Right cardiac atrium (tissue), 5 donors: ENCODE measurements around the gene BRWD1. TPM values are rescaled to one million over a fixed set of nuclear protein-coding genes. Genes with fewer than 3 reads are reported as not detected.
"Not testable (repeated sequence)": the region's sequence is repeated elsewhere in the genome, so short reads cannot be mapped to it uniquely, and the experiment has no call there.

Experiments used
- ATAC-seq, 2 donors: fragments of 200-7000 bp; cut with Tn5 transposase; one replicate each; pipeline versions ENCODE4 v1.8.0 to v1.9.1; 2020; ENCODE audit warnings: moderate library complexity in 2 of 2, mild to moderate bottlenecking in 1 of 2
- DNase-seq, 3 donors: peaks; one replicate each; pipeline ENCODE4 v3.0.0-alpha.2; 2020
- H3K27ac ChIP-seq: one replicate; pipeline ENCODE4 v1.5.1; 2013; ENCODE audit warnings: mild to moderate bottlenecking, low read length, control low read depth, moderate library complexity
- H3K27me3 ChIP-seq: one replicate; pipeline ENCODE4 v1.6.1; 2013; ENCODE audit not compliant: control insufficient read depth, insufficient read depth
- H3K4me1 ChIP-seq: one replicate; pipeline ENCODE4 v1.6.1; 2013; ENCODE audit warnings: low read length; ENCODE audit not compliant: control insufficient read depth, insufficient read depth
- H3K4me3 ChIP-seq: one replicate; pipeline ENCODE4 v1.5.1; 2013; ENCODE audit warnings: low read length, control low read depth
- H3K9me3 ChIP-seq: one replicate; pipeline ENCODE4 v1.6.1; 2013; ENCODE audit warnings: low read length; ENCODE audit not compliant: control insufficient read depth
- WGBS: extraction: QIAGEN DNeasy Blood & Tissue Kit; methylation state at CpG from one replicate; pipeline ENCODE4 v1.1.7; 2013; 5-methylcytosine and 5-hydroxymethylcytosine counted together
- intact Hi-C, 4 donors: fragments of 100-400 bp; cut with DNase I; formaldehyde crosslinking; loops; one replicate each; pipeline versions ENCODE4 v1.11.0 to v1.14.0; 2022 to 2023
- polyA plus RNA-seq: library from polyadenylated mRNA; stranded (reverse); fragments of 200-250 nt; gene quantifications from one replicate; pipeline ENCODE4 v1.2.3, GENCODE V29; 2013
- total RNA-seq, 4 donors: library from RNA; stranded (reverse); fragmentation: NEBNext Ultra II Directional; extraction: Animal tissue kit (Norgen Biotek cat#: 25700); gene quantifications; one replicate each; pipeline ENCODE4 v1.2.1, GENCODE V29; 2021
- donor health status: healthy with polysubstance abuse.
- donor health status: DM: no; HTN: yes; CAD: no.
- donor health status: DM: no; HTN: no; CAD: no.
- donor health status: DM: no; HTN: yes; CAD: no; lungs with severe emphysema.
- donor health status: DM: yes; HTN: yes; CAD: no.

BRWD1 gene
- total and polyA plus RNA-seq, 5 donors: 13.4 to 36.9 (median 31.3) TPM

DNA sequence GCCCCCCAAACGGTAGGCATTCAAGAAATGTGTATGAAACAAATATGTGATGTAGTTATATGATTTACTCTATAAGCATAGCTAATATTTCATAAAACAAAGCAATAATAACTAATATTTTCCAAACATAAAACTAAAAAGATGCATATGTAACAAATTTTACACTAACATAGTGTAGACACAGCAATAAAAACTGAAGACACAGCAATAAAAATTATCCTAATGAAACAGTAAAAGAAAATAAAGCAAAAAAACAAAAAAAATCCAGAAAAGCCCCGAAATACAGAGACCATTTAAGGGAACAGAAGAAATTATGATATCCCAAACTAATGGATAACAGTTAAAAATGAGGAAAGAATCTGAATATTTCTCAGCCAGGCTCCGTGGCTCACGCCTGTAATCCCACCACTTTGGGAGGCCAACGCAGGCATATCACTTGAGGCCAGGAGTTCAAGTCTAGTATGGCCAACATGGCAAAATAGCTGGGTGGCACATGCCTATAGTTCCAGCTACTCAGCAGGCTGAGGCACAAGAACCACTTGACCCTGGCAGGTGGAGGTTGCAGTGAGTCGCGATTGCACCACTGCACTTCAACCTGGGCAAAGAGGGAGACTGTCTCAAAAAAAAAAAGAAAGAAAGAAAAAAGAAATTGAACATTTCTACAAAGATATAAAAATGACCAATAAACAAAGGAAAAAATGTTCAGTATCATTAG lies 92.0 kb downstream of the BRWD1 start:
- 86% methylated on average over 7 of the region's 7 CpGs for WGBS
- intact Hi-C loops: no loop called here
- DNase-seq: no peak
- Histone ChIP-seq H3K4me3 (no peak overlapping the region), H3K27me3 (no peaks in the 10 kb centered on the region), H3K4me1 (peaks cover 3% of the 10 kb centered on the region), H3K9me3 (no peaks in the 10 kb centered on the region), H3K27ac (no peak overlapping the region)
- ATAC-seq: no peak

DNA sequence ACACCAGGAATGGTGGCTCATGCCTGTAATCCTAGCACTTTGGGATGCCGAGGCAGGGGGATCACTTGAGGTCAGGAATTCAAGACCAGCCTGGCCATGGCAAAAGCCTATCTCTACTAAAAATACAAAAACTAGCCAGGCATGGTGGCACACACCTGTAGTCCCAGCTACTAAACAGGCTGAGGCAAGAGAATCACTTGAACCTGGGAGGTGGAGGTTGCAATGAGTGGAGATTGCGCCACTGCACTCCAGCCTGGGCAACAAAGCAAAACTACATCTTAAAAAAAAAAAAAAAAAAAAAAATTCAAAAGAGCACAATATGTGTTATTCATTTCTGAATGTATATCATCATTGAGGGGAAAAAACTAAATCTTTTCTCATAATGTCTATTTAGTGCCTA lies 92.6 kb downstream of the BRWD1 start:
- H3K27me3 ChIP-seq, H3K4me3 ChIP-seq, ATAC-seq, H3K9me3 ChIP-seq, H3K4me1 ChIP-seq, DNase-seq, intact Hi-C loops, H3K27ac ChIP-seq: not testable (repeated sequence)
- WGBS: 97% methylated on average over 2 of the region's 2 CpGs

GRCh38 chr21:39220150-39220549 lies 93.3 kb downstream of the BRWD1 start:
- DNase-seq (no peak), ATAC-seq (peak; percentile 41 to 49)
- peaks cover 3% of the 10 kb centered on the region for H3K4me1 ChIP-seq
- WGBS: 56% methylated on average over 3 of the region's 3 CpGs
- no peak overlapping the region for H3K27ac ChIP-seq
- intact Hi-C loops: no loop called here
- no peaks in the 10 kb centered on the region for H3K9me3 ChIP-seq
- no peaks in the 10 kb centered on the region for H3K27me3 ChIP-seq
- no peak overlapping the region for H3K4me3 ChIP-seq

GRCh38 chr21:39218082-39218409 lies 95.4 kb downstream of the BRWD1 start:
- Histone ChIP-seq H3K4me1 (peaks cover 3% of the 10 kb centered on the region), H3K27me3 (no peaks in the 10 kb centered on the region), H3K9me3 (no peaks in the 10 kb centered on the region), H3K4me3 (no peak overlapping the region), H3K27ac (no peak overlapping the region)
- intact Hi-C loops: no loop called here
- ATAC-seq (no peak), DNase-seq (no peak)
- WGBS: 92% methylated on average over 4 of the region's 4 CpGs

DNA sequence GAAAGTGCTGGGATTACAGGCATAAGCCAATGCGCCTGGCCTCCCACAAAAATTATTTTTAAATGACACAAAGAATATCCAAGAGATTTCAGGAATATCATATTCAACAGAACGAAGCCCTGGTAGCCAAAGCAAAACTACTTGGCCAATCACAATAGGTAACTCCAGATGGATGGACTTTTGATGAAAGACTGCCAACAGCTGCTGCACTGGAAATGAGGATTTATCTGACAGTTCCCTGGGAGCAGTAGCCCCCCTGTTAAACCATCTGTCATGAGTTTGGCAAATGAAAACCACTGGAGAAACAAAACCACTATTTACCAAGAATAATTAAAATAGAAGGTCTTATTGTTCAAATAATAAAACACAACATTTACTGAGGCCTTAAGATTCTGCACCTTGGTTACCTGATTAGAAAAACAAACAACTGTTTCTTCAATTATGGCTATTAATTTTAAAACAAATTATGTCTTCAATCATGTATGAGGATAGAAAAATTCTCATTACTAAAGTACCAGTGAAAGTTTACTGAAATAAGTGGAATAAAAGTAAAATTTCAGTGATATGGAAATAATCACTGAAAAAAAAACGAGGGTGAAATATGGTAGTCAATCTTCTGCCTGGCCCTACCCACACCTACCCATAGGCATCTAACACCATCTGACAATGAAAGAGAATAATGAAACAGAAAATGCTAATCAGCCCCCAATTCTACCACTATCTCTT lies 95.9 kb downstream of the BRWD1 start:
- intact Hi-C loops: no loop called here
- H3K4me3 ChIP-seq: no peak overlapping the region
- 91% methylated on average over 3 of the region's 3 CpGs for WGBS
- no peaks in the 10 kb centered on the region for H3K27me3 ChIP-seq
- no peak overlapping the region for H3K27ac ChIP-seq
- peaks cover 3% of the 10 kb centered on the region for H3K4me1 ChIP-seq
- H3K9me3 ChIP-seq: no peaks in the 10 kb centered on the region
- DNase-seq: no peak
- no peak for ATAC-seq

DNA sequence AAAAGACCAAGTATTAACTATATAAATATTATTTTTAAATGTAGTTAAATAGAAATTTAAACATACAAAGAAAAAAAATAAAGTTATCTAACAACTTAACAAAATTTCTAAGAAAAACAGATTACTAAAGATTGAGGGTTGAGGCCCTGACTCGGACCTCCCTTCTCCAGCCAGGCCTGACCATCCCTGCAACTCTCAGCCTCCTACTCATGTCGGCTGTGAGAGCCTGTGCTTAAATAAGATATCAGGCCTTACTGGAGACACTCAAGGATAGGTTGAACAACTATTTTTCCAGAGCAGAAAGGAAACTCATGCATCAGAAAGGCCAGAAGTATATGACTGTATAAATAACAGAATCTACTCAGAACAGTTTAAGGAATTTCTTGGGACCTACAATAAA lies 97.1 kb downstream of the BRWD1 start:
- Histone ChIP-seq H3K9me3 (no peaks in the 10 kb centered on the region), H3K27me3 (no peaks in the 10 kb centered on the region), H3K4me1 (peaks cover 3% of the 10 kb centered on the region), H3K27ac (no peak overlapping the region), H3K4me3 (no peak overlapping the region)
- no peak for DNase-seq
- 75% methylated on average over 2 of the region's 2 CpGs for WGBS
- intact Hi-C loops: no loop called here
- ATAC-seq: no peak

GRCh38 chr21:39215078-39215477 lies 98.4 kb downstream of the BRWD1 start:
- no peak overlapping the region for H3K27ac ChIP-seq
- peaks cover 1% of the 10 kb centered on the region for H3K4me1 ChIP-seq
- no peak for DNase-seq
- WGBS: 95% methylated on average over 7 of the region's 7 CpGs
- intact Hi-C loops: no loop called here
- no peaks in the 10 kb centered on the region for H3K27me3 ChIP-seq
- no peaks in the 10 kb centered on the region for H3K9me3 ChIP-seq
- H3K4me3 ChIP-seq: no peak overlapping the region
- ATAC-seq: no peak

DNA sequence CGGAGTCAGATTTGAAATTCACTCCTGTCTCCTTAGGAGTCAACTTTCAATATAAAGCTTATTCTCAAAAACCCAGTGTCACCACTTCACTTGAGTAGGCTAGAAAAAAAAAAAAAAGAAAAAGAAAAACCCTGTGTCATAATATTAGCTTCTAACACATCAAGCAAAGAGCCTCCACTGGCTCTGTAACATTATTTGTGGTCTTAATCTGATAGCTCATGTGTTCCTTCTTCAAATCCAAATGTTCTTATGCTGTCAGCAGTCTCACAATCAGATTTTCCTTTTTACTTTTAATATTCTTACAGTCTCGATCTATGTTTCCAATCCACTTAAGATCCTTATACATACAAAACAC lies 104.1 kb downstream of the BRWD1 start:
- no peak overlapping the region for H3K4me3 ChIP-seq
- H3K27me3 ChIP-seq: no peaks in the 10 kb centered on the region
- ATAC-seq: no peak
- no peak overlapping the region for H3K27ac ChIP-seq
- no peak for DNase-seq
- H3K4me1 ChIP-seq: no peaks in the 10 kb centered on the region
- no peaks in the 10 kb centered on the region for H3K9me3 ChIP-seq
- intact Hi-C loops: no loop called here
- WGBS: 78% methylated on average over 2 of the region's 2 CpGs

DNA sequence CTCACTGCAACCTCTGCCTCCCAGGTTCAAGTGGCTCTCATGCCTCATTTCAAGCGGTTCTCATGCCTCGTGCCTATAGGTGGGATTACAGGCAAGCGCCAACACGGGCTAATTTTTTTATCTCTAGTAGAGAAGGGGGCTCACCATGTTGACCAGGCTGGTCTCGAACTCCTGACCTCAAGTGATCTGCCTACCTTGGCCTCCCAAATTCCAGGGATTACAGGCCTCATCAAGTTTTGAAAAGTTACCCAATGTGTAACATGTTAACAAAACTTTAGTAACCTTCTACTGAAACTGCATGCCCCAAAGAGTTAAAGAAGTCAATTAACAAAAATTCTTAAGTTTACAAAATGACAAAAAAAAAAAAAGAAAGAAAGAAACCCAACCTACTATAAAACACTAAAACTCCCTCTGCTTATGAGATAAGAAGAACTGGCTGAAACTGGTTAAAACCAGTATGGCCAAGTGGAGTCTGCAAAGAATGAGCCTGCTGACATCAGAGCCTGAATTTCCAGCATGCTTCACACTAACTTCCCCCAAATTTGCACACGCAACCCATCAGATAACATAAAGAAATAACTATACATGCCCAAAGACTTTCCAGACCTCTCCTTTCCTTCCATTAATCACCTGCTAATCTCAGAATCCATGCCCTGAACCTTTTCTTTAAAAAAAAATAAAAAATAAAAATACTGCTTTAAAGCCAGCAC lies 104.7 kb downstream of the BRWD1 start:
- H3K27ac ChIP-seq: no peak overlapping the region
- ATAC-seq: peak in 1 of 2 donors; percentile 57
- WGBS: 88% methylated on average over 6 of the region's 6 CpGs
- no peak overlapping the region for H3K4me3 ChIP-seq
- H3K27me3 ChIP-seq: no peaks in the 10 kb centered on the region
- no peaks in the 10 kb centered on the region for H3K9me3 ChIP-seq
- H3K4me1 ChIP-seq: no peaks in the 10 kb centered on the region
- intact Hi-C loops: no loop called here
- DNase-seq: no peak

DNA sequence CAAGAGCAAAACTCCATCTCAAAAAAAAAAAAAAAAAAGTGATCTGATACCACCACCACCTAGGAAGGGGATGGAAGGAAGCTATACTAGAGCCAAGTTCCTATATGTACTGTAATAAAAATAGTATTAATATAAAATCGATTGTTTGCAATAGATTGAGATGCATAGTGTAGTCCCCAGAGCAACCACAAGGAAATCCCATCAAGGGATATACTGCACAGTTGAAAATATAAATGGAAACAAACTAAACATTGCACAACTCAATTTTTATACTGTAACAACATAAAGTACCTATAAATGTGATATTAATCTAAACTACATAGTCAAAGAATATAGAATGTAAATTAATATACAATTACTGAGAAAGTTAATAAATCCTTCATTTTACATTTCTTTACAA lies 109.3 kb downstream of the BRWD1 start:
- Histone ChIP-seq H3K9me3 (no peaks in the 10 kb centered on the region), H3K4me3 (no peak overlapping the region), H3K4me1 (no peaks in the 10 kb centered on the region), H3K27me3 (no peaks in the 10 kb centered on the region), H3K27ac (no peak overlapping the region)
- WGBS: 79% methylated on average over 1 of the region's 1 CpG
- DNase-seq (no peak), ATAC-seq (no peak)
- intact Hi-C loops: no loop called here

- intact Hi-C loops: no loop called here
- 67% methylated on average over 2 of the region's 2 CpGs for WGBS
Measured at GRCh38 chr21:39198800-39199199, 114.6 kb downstream of the BRWD1 start.

More at GRCh38 chr21:39198800-39199199, 114.6 kb downstream of the BRWD1 start:
- H3K9me3 ChIP-seq: no peaks in the 10 kb centered on the region
- no peak for ATAC-seq
- H3K27me3 ChIP-seq: no peaks in the 10 kb centered on the region
- no peak for DNase-seq
- H3K4me1 ChIP-seq: no peaks in the 10 kb centered on the region
- no peak overlapping the region for H3K27ac ChIP-seq
- H3K4me3 ChIP-seq: no peak overlapping the region
